SU-DHL-6 (cell line): Measurements from ENCODE around the gene AGR2.

Experiments
- EZH2phosphoT487 ChIP-seq: fragments of 200-600 bp; sonication (generic), shearing (Covaris generic); conservative IDR thresholded peaks from 2 replicates; pipeline ENCODE4 v1.6.1; 2018; ENCODE audit warnings: mild to moderate bottlenecking, antibody characterized with exemption, low read length, moderate library complexity, mixed read lengths
- TF ChIP-seq, protein P1 (sequence below): fragments of 200-600 bp; sonication (generic); IDR thresholded peaks from one replicate; pipeline ENCODE4 v1.5.1; 2017; ENCODE audit warnings: antibody characterized with exemption, mild to moderate bottlenecking, low read length, moderate library complexity; ENCODE audit not compliant: insufficient read depth, poor library complexity, severe bottlenecking

- TF ChIP-seq, protein P1, sequence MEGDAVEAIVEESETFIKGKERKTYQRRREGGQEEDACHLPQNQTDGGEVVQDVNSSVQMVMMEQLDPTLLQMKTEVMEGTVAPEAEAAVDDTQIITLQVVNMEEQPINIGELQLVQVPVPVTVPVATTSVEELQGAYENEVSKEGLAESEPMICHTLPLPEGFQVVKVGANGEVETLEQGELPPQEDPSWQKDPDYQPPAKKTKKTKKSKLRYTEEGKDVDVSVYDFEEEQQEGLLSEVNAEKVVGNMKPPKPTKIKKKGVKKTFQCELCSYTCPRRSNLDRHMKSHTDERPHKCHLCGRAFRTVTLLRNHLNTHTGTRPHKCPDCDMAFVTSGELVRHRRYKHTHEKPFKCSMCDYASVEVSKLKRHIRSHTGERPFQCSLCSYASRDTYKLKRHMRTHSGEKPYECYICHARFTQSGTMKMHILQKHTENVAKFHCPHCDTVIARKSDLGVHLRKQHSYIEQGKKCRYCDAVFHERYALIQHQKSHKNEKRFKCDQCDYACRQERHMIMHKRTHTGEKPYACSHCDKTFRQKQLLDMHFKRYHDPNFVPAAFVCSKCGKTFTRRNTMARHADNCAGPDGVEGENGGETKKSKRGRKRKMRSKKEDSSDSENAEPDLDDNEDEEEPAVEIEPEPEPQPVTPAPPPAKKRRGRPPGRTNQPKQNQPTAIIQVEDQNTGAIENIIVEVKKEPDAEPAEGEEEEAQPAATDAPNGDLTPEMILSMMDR, result no peak
- TF ChIP-seq EZH2phosphoT487, result no peak
Observed at GRCh38 chr7:16813232-16813616, 8.4 kb upstream of the AGR2 start.
